GM19239 (cell line): ENCODE data around the gene THRB.

ENCODE experiments used
- DNase-seq: peaks from one replicate; pipeline ENCODE4 v3.0.0; 2011; ENCODE audit warnings: low spot score; ENCODE audit not compliant: insufficient read length
- FAIRE-seq: peaks from 2 replicates; lab custom pipeline; 2011; peaks lifted over from hg19 to GRCh38; lab: Jason Lieb, UNC

THRB gene

DNA sequence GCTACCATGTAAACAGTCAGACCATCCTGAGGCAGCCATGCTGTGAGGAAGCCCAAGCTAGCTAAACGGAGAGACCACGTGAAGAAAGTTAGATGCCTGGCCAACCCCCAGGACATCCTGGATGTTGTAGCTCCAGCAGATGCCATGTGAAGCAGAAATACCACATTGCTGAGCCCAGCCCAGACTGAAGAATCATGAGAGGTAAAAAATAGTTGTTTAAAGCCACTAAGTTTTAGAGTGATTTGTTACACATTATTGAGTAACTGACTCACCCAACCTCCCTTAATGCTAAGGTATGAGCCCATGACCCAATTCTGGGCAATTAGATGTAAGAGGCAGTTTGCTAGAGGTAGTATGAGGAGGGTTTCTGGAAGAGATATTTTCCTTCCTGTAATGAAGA is 200.5 kb downstream of the THRB start:
- no peak for DNase-seq
- FAIRE-seq = no peak

DNA sequence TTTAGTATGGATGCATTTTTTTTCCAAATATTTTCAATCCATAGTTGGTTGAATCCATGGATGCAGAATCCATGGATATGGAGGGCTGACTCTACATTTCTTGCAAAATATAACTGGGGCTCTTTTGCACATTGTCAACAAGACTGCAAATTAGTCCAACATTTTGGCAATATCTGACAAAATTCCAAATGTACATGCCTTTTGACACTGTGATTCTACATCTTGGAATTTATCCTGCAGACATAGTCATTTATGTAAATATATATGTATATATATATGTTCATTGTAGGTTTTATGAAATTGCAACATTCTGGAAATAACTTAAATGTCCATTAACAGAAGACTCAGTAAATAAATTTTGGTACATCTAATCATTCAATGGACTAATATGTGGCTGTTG is 203.0 kb downstream of the THRB start:
- FAIRE-seq (no peak), DNase-seq (no peak)

DNA sequence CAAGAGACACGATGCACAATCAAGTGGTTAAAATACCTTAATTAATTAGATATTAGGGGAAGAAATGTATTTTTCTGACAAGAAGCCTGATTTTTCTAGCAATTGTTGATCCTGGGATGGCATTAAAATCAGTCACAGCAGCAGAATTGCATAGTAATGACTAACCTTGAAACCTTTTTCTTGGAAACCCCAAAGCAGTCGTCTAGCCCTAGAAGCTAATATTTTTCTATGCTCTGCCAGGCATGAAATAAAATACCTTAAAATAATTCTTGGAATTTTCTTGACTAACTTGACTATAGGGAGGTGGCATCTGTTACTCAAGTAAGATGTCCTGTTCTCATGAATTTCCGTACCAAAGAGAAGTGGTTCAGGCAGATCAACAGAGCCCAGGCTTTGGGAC is 204.1 kb downstream of the THRB start:
- DNase-seq = no peak
- FAIRE-seq = no peak

DNA sequence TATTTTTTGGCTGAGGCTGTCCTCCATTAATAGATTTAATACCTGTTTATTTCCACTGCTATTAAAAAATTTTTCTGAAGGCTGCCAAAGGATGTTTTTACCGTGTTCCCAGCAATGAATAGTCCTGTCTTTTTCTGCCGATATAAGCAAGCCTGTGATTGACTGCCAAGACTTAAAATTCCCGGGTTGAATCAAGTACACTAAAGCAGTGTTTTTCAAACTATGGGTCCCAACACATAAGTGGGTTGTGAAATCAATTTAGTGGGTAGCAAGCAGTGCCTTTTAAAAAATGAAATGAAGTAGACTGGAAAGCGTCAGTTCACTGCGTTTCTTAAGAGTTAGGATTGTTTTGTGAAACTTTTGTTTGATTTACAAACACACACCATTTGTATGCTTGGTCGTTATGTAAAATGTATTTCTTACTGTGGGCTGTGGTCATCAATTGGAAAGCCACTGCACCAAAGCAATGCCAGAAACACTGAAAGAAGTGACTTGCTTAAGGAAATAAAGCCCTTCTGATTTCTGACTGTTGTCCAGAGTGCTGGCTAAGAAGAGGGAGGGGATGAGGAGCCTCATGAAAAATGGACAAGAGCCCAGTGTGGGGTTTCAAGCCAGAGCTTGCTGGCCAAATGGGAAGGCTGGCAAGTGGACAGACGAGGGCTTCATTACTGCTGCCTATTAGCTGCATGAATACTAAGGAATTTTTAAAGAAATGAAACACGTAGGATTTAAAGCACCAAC is 206.0 kb downstream of the THRB start:
- no peak for FAIRE-seq
- no peak for DNase-seq

DNA sequence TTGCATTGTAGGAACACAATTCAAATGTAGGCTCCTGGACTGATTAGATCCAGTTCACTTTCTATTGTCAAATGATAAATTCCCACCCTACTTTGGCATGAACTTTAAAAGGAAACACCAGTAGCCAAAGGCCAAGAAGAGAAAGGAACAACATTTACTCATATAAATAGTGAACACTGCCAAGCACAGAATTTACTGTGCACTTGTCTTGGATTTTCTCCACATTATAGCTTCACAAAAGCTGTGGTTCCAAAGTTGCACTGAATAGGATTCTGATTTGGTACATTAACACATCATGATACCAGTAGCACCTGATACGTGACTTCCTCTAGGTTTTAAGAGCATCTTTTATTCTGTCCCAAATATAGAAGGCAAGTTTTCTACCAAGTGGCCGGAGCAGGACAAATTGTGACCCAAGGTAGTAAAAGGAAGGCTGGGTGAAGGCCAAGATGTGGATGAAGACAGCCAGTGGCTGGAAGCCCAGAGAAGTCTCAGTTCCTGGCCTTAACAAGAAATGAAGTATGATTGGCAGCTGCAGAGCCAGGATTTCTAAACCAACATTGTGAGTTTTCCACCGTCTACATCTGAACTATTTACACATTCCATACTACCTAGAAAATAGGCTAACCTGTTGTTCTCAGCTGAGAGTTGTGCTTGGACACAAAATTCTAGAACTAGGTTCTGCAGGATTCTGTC is 206.7 kb downstream of the THRB start:
- DNase-seq (no peak), FAIRE-seq (no peak)

DNA sequence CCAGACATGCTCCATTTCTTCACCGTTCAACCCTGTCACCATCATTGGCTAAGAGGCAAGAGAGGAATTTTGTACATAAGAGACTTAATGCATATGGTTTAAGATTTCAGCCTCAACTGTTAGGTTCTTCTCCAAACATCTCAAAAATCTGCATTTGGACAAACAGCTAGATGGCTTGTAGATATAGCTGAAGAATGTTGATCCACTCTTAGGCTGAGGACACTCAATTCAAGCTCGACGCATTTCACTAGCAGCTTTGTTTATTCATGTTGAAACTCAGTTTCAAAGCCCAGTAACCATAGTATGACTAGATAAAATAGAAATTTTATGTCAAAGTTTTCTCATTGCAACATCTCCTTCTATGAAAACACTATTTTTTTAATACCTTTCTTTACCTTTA is 208.2 kb downstream of the THRB start:
- no peak for DNase-seq
- no peak for FAIRE-seq

DNA sequence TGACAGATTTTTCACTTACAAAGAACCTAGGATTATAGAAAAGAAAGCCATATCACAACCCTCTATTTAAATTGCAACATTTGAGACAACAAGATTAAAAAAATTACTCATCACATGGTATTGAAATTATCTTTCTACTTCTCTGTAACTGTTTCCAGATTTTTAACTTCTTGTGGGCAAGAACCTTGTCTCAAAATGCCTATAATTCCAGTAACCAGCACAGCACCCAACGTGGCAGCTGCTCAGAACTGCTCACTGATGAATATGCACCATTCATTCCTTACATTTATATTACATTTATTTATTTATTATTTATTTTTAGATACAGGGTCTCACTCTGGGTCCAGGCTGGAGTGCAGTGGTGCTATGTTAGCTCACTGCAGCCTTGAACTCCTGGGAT is 216.1 kb downstream of the THRB start:
- FAIRE-seq (no peak), DNase-seq (no peak)

DNA sequence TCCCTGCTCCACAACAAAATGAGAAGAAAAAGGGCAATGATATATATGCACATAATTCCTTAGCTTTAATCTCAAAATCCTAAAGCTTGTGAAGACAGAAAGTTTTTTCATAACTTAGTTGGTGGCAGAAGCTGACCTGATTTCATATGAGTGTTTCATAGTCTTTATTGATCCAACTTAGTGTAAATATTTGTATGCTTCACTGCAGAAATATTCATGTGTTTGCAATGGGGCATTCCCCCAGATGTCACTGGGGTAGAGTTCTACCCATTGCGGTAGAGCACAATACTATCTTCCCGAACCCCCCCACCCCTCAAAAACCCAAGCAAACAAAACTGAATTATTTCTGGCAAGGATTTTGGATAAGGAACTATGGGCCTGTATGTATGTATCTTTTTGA is 221.2 kb downstream of the THRB start:
- no peak for DNase-seq
- no peak for FAIRE-seq

DNA sequence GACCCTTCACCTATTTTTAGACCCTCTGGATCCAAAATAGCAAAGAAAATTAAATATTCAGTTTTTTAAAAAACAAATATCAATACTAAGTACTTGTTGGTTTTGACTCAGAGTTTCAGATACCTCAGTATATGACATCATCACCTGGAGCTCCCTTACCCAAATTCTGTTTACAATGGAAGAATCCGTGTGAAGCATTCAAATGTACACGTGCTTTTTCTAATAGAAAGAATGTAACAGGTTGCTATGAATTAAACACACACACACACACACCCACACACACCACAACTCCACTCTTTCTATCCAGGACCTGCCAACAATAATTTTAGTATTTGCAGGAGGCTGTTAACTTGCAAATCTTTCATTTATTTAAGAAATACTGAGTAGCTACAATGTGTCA is 221.8 kb downstream of the THRB start:
- no peak for DNase-seq
- FAIRE-seq = no peak

DNA sequence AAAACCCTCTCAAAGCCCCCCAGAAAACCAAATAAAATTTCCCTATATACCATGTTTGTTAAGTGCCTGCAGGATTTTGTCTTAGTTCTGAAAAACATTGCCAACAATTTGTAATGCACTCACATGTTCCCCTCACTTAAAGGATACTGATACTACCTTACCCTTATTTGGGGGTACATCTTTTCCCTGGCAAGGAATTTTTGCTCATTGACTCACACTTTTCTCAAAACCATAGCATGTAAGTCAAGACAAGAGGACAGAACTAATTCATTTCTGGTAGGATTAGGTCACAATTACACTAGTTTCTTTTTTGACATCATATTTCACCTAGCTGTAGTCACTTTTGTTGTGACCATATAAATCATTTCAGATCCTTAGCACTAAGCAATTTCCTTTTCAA is 222.2 kb downstream of the THRB start:
- DNase-seq = no peak
- no peak for FAIRE-seq

DNA sequence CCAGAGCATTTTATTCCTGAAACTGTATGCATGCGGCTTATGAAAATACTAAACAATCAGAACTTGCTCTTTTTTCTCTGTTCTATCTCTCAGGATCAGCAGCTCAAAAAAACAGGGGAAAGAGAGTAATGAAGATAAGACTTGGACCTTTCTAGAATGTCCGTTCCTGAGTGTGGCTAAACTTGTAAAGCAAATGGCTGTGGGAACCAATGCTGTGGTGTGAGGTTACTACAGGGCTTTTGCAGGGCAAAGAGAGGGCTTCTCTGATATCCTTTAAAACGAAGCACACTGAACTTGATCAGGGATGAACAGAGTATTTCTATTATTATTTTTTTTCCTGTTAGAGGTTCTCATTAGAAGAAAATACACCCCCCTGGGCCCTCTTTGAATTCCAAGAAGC is 223.4 kb downstream of the THRB start:
- DNase-seq (no peak), FAIRE-seq (no peak)

DNA sequence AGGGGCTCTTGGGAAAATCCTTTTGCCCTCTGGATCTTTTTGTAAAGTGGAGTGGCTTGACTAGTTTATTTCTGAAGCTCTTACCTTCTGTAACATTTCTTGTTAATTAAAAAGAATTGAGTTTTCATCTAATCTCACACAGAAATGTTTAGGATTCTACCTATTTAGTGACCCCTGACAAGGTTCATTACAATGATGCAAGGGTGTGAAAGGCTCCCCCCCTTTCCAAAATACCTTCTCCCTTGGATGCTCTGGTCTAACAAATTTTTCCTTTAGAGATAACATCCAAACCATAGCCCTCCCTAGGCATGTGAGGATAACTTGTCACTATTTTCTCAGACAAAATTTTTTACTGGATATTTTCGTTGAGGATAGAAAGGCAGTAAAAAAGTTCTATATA is 223.9 kb downstream of the THRB start:
- DNase-seq (no peak), FAIRE-seq (no peak)

DNA sequence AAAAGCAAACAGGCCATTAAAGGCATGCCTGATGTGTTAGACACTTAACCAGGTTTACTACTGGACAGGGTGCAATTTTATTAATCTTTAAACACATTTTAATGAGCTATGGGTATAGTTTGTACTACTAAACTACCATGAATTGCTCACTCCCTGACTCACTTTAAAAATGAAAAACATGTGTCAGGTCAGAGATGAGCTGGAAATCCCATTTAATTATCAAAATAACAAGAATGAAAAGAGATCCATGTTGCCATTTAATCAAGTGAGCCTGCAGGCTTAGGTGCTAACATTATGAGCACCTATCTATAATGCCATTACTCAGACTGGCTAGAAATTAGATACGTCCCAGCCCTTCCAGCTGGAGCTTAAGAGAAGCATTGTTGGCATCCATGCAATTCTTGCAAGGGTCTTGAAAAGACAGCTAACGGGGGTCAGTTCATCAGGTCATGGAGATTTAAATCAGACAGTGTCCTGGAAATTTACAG is 224.4 kb downstream of the THRB start:
- FAIRE-seq (no peak), DNase-seq (no peak)

DNA sequence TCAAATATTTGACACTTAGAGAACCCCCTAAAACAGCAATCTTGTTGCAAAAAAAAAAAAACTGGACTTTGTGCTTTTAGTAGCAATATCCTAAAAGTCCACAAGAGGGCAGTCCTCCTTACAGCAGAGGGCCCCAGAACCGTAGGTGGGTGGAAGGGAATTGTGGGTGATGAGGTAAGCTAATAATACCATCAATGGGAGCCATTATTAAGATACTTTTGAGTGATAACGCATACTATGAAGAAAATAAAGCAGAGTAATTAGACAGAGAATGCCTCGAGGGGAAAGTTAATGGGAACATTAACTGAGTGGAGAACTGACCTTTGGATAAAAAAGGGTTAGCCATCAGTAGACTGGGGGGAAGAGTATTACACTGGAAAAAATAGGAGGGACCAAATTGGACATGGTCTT is 229.9 kb downstream of the THRB start:
- FAIRE-seq (peak; percentile 92), DNase-seq (peak; percentile 28)

DNA sequence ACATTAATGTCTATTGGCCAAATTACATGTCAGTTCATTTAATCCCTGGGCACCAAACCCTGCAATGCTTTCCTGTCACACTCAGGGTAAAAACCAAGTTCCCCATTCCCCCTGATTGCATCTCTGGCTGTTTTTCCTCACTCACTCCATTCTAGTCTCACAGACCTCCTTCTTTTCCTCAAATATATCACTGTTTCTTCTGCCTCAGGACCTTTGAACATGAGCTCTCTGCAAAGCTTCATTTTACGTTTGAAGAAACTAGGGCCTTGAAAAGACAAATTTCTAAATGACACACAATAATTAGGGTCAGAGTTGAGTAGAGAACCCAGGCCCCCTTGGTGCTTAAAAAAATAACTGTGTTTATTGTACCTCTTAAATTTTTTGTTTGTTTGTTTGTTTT is 230.6 kb downstream of the THRB start:
- FAIRE-seq (no peak), DNase-seq (no peak)

DNA sequence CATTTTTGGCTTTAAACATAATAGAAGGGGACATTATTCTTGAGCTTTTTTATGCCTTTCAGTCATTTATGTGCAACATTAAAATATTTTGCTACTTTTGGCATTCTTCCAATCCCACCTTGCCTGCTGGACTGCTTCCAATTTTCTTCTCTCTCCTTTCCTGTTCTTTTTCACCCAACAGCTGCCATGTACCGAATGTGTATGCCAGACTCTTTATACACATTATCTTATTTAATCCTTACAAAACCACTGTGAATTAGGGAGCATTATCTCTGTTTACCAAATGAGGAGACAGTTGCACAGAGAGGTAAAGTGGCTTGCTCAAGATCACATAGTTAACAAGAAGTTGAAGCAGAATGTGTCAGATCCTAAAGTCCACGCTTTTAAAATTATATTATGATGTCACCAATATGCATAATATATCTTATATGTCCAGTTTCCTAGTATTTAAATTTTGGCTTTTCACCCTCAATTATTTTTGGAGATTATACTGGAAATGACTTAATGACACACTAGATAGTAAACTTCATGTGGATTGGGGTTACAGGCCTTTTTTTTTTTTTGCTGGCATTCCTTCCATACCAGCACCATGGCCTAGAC is 231.5 kb downstream of the THRB start:
- no peak for DNase-seq
- no peak for FAIRE-seq

DNA sequence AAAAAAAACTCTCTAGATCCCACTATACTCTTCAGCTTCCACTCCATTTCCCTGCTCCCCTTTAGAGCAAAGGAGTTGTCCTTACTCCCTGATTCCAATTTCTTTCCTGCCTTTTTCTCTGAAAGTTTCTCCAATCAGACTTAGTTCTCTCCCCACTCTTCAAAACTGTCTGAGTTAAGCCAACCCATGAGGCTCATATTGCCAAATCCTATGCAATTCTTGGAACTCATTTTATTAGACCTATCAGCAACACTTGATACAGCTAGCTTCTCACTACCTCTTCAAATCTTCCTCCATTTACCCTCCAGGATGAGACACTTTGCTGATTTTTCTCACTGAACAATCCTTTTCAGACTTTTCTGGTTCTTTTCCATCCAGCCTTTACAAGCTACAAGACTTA is 233.1 kb downstream of the THRB start:
- DNase-seq (no peak), FAIRE-seq (no peak)

DNA sequence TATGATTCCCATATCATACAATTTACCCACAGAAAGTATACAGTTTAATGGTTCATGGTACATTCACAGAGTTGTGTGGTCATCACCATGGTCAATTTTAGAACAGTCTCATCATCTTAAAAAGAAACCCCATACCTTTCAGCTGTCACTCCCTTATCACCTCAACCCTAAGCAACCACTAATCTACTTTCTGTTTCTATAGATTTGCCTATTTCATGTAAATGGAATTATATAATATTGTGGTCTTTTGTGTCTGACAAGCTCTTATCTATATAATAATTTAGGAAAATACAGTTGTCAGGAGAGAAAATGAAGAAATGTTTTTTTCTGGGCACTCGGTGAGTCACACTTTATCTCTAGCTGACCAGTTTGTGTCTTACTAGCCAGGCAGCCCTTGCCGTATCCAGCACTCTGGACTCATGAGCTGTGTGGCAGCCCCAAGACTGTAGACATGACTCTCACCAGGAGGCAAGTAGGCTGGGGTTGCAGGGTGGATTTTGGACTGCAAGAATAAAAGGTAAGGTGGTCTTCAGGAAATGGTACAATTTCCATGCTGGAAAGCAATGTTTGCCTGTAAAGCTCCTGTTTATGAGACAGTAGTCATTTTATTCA is 234.6 kb downstream of the THRB start:
- DNase-seq (no peak), FAIRE-seq (no peak)

DNA sequence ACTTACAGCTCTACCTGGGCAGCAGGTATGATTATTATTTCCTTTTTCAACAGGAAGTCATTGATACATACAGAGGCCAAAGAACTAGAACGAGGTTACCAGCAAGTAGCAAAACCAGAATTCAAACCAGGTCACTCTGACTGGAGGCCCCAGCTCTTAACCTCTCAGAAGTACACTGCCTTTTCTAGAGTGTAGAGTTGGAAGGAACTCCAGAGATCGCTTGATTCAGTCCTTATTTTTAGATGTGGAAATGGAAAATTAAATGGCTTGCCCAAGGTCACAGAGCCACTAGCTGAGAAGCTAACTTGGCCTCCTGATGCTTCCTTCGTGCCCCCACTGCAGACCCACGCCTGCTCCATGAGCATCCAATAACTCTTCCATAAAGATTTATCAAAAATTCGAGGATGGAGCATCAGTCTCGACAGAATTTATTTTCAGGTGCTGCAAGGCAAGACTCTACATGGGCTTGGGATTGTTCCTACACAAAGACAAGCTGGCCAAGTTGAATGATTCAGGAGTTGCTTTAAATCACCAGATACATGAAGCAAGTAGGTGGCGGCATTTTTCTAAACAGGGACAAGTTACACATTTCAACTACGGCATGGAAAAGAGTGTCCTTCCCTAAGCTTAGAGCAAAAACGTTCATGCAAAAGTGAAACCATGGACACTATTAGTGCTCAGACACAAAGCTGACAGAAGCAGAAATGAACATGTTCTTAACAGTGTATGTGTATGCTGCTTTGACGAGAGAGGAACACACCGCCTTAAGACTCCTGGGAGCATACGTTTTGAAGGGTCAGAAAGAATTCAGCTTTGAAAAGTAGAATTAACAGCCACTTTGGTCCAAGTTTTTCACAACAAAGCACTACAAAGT is 235.7 kb downstream of the THRB start:
- FAIRE-seq (no peak), DNase-seq (no peak)

DNA sequence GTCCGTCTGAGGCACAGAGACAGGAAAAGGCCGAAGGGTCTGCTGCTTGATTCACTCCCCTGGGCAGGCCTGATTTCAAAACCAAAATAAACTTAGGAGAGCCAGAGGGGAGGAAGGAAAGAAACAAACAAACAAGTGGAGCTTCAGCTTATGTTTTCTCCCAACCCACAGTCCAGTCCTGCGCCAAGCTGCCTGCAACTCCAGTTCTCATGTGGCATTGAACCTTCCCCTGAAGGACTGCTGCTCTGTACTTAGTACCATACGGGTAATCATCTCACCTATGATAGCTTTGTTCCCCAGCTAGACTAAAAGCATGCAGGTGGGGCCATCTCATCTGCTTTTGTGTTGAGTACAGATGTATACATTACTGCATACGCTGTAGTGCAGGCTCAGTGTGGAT is 236.4 kb downstream of the THRB start:
- FAIRE-seq = no peak
- no peak for DNase-seq
